Heart left ventricle (tissue), 13 donors: Measurements from ENCODE around the gene CCR8.

Experiments
- POLR2A ChIP-seq, 2 donors: fragments of 450-650 bp; IDR thresholded peaks; one replicate each; pipeline ENCODE4 v1.6.1; 2017; ENCODE audit warnings: antibody characterized with exemption in 2 of 2, mild to moderate bottlenecking in 2 of 2, moderate library complexity in 2 of 2
- TF ChIP-seq, protein P1 (sequence below), 12 donors: fragments of 200-600 bp; sonication (generic) in 4 of 12; IDR thresholded peaks; one replicate each; pipeline versions ENCODE4 v1.5.0 to v1.8.0; 2018 to 2022; ENCODE audit warnings: antibody characterized with exemption in 12 of 12, mild to moderate bottlenecking in 5 of 12
- donor health status: ischemic (EF 13 %, LVEDD 7.1; RV severe dilation, severe dysfunction).
- donor health status: DM: no; HTN: yes; CAD: no.
- donor health status: DM: no; HTN: no; CAD: no.
- donor health status: ischemic (EF 25% LVEDD 6.9; RV normal size, moderate dysfunction).
- donor health status: ischemic (EF 25% LVEDD 5.7; RV mildly dilated, moderate dysfunction).
- donor health status: ischemic (EF 35%, LVEDD 5.7; RV mildly dilated, moderate dysfunction).
- donor health status: nonischemic (EF 11% LVEDD 7.7; RV severe dilation, severe dysfunction).
- donor health status: DM: yes; HTN: yes; CAD: no.
- donor health status: PGD.
- donor health status: ischemic (EF 29% LVEDD 5.4; RV normal size, mild dysfunction).
- donor health status: nonischemic (EF 23%, LVEDD 6.1; RV moderate dilation, normal function).

DNA sequence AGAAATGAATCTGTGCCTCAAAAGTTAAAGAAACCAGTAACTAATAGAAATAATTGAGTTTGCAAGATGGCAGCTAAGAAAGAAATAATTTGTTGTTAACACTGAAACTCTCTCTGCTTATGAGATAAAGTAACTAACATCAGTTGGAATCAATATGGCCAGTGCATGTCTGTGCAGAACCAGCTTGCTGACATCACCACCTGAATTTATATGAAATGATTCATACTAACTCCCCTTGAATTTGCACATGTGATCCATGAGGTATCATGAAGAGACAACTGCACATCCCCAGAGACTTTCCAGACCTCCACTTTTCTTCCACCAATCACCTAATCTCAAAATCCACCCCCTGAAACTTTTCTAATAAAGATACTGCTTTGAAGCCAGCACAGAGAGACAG, 43.3 kb downstream of the CCR8 start:
- TF ChIP-seq, protein P1, sequence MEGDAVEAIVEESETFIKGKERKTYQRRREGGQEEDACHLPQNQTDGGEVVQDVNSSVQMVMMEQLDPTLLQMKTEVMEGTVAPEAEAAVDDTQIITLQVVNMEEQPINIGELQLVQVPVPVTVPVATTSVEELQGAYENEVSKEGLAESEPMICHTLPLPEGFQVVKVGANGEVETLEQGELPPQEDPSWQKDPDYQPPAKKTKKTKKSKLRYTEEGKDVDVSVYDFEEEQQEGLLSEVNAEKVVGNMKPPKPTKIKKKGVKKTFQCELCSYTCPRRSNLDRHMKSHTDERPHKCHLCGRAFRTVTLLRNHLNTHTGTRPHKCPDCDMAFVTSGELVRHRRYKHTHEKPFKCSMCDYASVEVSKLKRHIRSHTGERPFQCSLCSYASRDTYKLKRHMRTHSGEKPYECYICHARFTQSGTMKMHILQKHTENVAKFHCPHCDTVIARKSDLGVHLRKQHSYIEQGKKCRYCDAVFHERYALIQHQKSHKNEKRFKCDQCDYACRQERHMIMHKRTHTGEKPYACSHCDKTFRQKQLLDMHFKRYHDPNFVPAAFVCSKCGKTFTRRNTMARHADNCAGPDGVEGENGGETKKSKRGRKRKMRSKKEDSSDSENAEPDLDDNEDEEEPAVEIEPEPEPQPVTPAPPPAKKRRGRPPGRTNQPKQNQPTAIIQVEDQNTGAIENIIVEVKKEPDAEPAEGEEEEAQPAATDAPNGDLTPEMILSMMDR (IDR thresholded peaks at IDR 0.05), result no peak
- TF ChIP-seq POLR2A (IDR thresholded peaks at IDR 0.05), result no peak
